SK-N-SH (cell line): Measurements from ENCODE around the gene MAP7D2. TPM values are rescaled to one million over a fixed set of nuclear protein-coding genes. Genes with fewer than 3 reads are reported as not detected.
"Not testable (repeated sequence)": the region's sequence is repeated elsewhere in the genome, so short reads cannot be mapped to it uniquely, and the experiment has no call there.

Experiments
- CTCF ChIA-PET: fragments of 300-600, 350-600 bp; formaldehyde crosslinking; extraction: SDS; loops from one replicate; lab custom pipeline; 2021; lab: Yijun Ruan, JAX
- POLR2A ChIA-PET: fragments of 350-600 bp; sonication (Branson Sonifier 250); formaldehyde crosslinking; extraction: SDS; loops from one replicate; lab custom pipeline; 2020; ENCODE audit warnings: antibody characterized with exemption, inconsistent platforms; lab: Yijun Ruan, JAX
- DNase-seq: peaks from one replicate; pipeline ENCODE4 v3.0.0; 2012
- H2AFZ ChIP-seq: fragments of 200-600 bp; sonication (generic); 2 replicates; pipeline ENCODE4 v1.8.1; 2016; ENCODE audit warnings: antibody characterized with exemption, mild to moderate bottlenecking, low read depth
- H3F3A ChIP-seq: fragments of 200-600 bp; sonication (generic); replicated peaks from 2 replicates; pipeline ENCODE3; 2016; ENCODE audit warnings: antibody characterized with exemption, mild to moderate bottlenecking; ENCODE audit not compliant: insufficient read depth
- H3K27ac ChIP-seq, 2 experiments: fragments of 200-500 bp in 1 of 2; fragments of 200-600 bp in 1 of 2; sonication (Bioruptor generic) in 1 of 2; sonication (generic), shearing (Covaris generic) in 1 of 2; 2 replicates each; pipeline versions ENCODE4 v1.5.1 to v1.6.1; 2014 to 2016; ENCODE audit warnings: low read depth in 2 of 2, inconsistent platforms in 1 of 2, low read length in 1 of 2, mild to moderate bottlenecking in 1 of 2, mixed read lengths in 1 of 2
- H3K27me3 ChIP-seq: fragments of 200-600 bp; sonication (generic), shearing (Covaris generic); 2 replicates; pipeline ENCODE4 v1.6.1; 2016; ENCODE audit warnings: mixed run types; ENCODE audit not compliant: insufficient read depth
- H3K36me3 ChIP-seq, 2 experiments: fragments of 200-500 bp in 1 of 2; fragments of 200-600 bp in 1 of 2; sonication (Bioruptor generic) in 1 of 2; sonication (generic) in 1 of 2; replicated peaks in 1 of 2; 2 replicates each; pipeline versions ENCODE3 to v1.5.1; 2014 to 2016; ENCODE audit warnings: low read length in 1 of 2, mild to moderate bottlenecking in 1 of 2; ENCODE audit not compliant: insufficient read depth in 2 of 2, control insufficient read depth in 1 of 2
- H3K4me1 ChIP-seq, 2 experiments: fragments of 200-500 bp in 1 of 2; fragments of 200-600 bp in 1 of 2; sonication (Bioruptor generic) in 1 of 2; sonication (generic), shearing (Covaris generic) in 1 of 2; 2 replicates each; pipeline versions ENCODE4 v1.5.1 to v1.6.1; 2014 to 2016; ENCODE audit warnings: low read depth in 1 of 2, low read length in 1 of 2, mixed run types in 1 of 2; ENCODE audit not compliant: insufficient read depth in 2 of 2, control insufficient read depth in 1 of 2
- H3K4me2 ChIP-seq: fragments of 200-600 bp; sonication (generic), shearing (Covaris generic); 2 replicates; pipeline ENCODE4 v1.6.1; 2017; ENCODE audit warnings: mixed run types
- H3K4me3 ChIP-seq, 2 experiments: fragments of 200-500 bp in 1 of 2; fragments of 200-600 bp in 1 of 2; sonication (Bioruptor generic) in 1 of 2; sonication (generic), shearing (Covaris generic) in 1 of 2; 2 replicates each; pipeline versions ENCODE4 v1.5.1 to v1.8.1; 2014 to 2016; ENCODE audit warnings: low read depth in 2 of 2, inconsistent platforms in 1 of 2, low read length in 1 of 2, mild to moderate bottlenecking in 1 of 2, mixed read lengths in 1 of 2, moderate library complexity in 1 of 2
- H3K79me2 ChIP-seq: fragments of 200-600 bp; sonication (generic); 2 replicates; pipeline ENCODE4 v1.8.1; 2017; ENCODE audit warnings: mild to moderate bottlenecking; ENCODE audit not compliant: insufficient read depth
- H3K9ac ChIP-seq: fragments of 200-600 bp; sonication (generic); 2 replicates; pipeline ENCODE4 v1.6.1; 2017; ENCODE audit warnings: mixed run types
- H3K9me2 ChIP-seq: fragments of 200-600 bp; sonication (generic); 2 replicates; pipeline ENCODE4 v1.6.1; 2017; ENCODE audit warnings: mixed run types
- H3K9me3 ChIP-seq: fragments of 200-600 bp; sonication (generic); 2 replicates; pipeline ENCODE4 v1.6.1; 2017; ENCODE audit warnings: mixed run types, mild to moderate bottlenecking, moderate library complexity
- H4K20me1 ChIP-seq: fragments of 200-600 bp; sonication (generic); 2 replicates; pipeline ENCODE4 v1.6.1; 2017; ENCODE audit warnings: mild to moderate bottlenecking, mixed run types; ENCODE audit not compliant: insufficient read depth
- CTCF ChIP-seq: fragments of 200-600 bp; sonication (generic); IDR thresholded peaks from 2 replicates; pipeline ENCODE4 v1.6.1; 2017; ENCODE audit warnings: antibody characterized with exemption, mild to moderate bottlenecking, moderate library complexity
- EP300 ChIP-seq, 2 experiments: IDR thresholded peaks; 2 replicates each; pipeline versions ENCODE4 v1.4.0 to v1.6.1; 2012; ENCODE audit warnings: borderline replicate concordance in 1 of 2, low read depth in 1 of 2, low read length in 1 of 2
- GATA2 ChIP-seq: sonication (generic); formaldehyde crosslinking; IDR thresholded peaks from 2 replicates; pipeline ENCODE4 v1.5.0; 2020; ENCODE audit warnings: mild to moderate bottlenecking, missing genetic modification reagents
- RAD21 ChIP-seq: IDR thresholded peaks from 2 replicates; pipeline ENCODE4 v1.6.1; 2012; ENCODE audit warnings: mild to moderate bottlenecking, low read length
- USF1 ChIP-seq: IDR thresholded peaks from 2 replicates; pipeline ENCODE4 v1.4.0; 2012; ENCODE audit warnings: low read depth, borderline replicate concordance
- ZBTB33 ChIP-seq: IDR thresholded peaks from 2 replicates; pipeline ENCODE4 v1.4.0; 2012; ENCODE audit warnings: low read depth, borderline replicate concordance
- WGBS: methylation state at CpG from one replicate; pipeline ENCODE4 v1.1.6; 2017; ENCODE audit warnings: low lambda C conversion rate; 5-methylcytosine and 5-hydroxymethylcytosine counted together
- polyA plus RNA-seq, 3 experiments: library from polyadenylated mRNA; depleted of rRNA; stranded (reverse); fragments of >200 nt; gene quantifications; 2 replicates each; pipeline ENCODE4 v1.2.3, GENCODE V29; 2012

MAP7D2 gene
- polyA plus RNA-seq, 1 of the 3 experiments (the other 2 are of a cell fraction) = 2.7 TPM

- Histone ChIP-seq H3K27ac (peak overlapping the region in 1 of 2 experiments; percentile 24; a peak in 1 of 4 replicates), H3K27me3 (no peaks in the 10 kb centered on the region), H3K4me3 (no peak overlapping the region), H3F3A (peaks cover 60% of the 10 kb centered on the region), H3K36me3 (peaks cover 69 to 73% of the 10 kb centered on the region in 2 experiments), H2AFZ (no peak overlapping the region), H3K4me1 (no peaks in the 10 kb centered on the region), H4K20me1 (peaks cover 13% of the 10 kb centered on the region; the same call in 1 of the 2 replicates), H3K9me3 (no peaks in the 10 kb centered on the region), H3K9ac (no peak overlapping the region), H3K79me2 (peaks cover 5% of the 10 kb centered on the region; the same call in 1 of the 2 replicates), H3K4me2 (no peak overlapping the region), H3K9me2 (no peaks in the 10 kb centered on the region)
- WGBS = 90% methylated on average over 4 of the region's 4 CpGs
- DNase-seq = no peak
- POLR2A ChIA-PET = no interaction called here
- CTCF ChIA-PET = interaction anchor here (1.1 kb wide), 1 partner anchor 29 kb away, joined by 4 read pairs; no protein-coding TSS in a partner anchor
- TF ChIP-seq GATA2 (CRISPR knock-in tag) (no peak), USF1 (no peak), ZBTB33 (no peak), EP300 (IDR thresholded peaks at IDR 0.05; ENCODE audit: borderline replicate concordance in 1 of 2, low read depth in 1 of 2, low read length in 1 of 2) (no peak)
These were observed 12.0 kb upstream of the MAP7D2 start for GRCh38 chrX:20128670-20129069.

- DNase-seq, H3K9me2 ChIP-seq, H3K9ac ChIP-seq, CTCF ChIA-PET, H3K79me2 ChIP-seq, H3K4me1 ChIP-seq, POLR2A ChIA-PET, H3K27ac ChIP-seq, H3K4me3 ChIP-seq, H3K27me3 ChIP-seq, H3K4me2 ChIP-seq, H3K9me3 ChIP-seq, H2AFZ ChIP-seq: not testable (repeated sequence)
- Histone ChIP-seq H3K36me3 (peaks cover 57 to 62% of the 10 kb centered on the region in 2 experiments), H3F3A (peaks cover 50% of the 10 kb centered on the region), H4K20me1 (peaks cover 13% of the 10 kb centered on the region; the same call in 1 of the 2 replicates)
- TF ChIP-seq RAD21 (peak; percentile 8; the same call in 1 of the 2 replicates), CTCF (0 out of 2 replicates have a peak, but pooled peaks have one; percentile 26)
- 4% methylated on average over 3 of the region's 3 CpGs for WGBS
These were observed 10.7 kb upstream of the MAP7D2 start for GRCh38 chrX:20127440-20127839.

- DNase-seq, H3K9ac ChIP-seq, H3K79me2 ChIP-seq, H3K9me2 ChIP-seq, H3K9me3 ChIP-seq, POLR2A ChIA-PET, H3K27ac ChIP-seq, H3K4me2 ChIP-seq, H2AFZ ChIP-seq, H3K4me3 ChIP-seq, H3K27me3 ChIP-seq, CTCF ChIA-PET, H3K4me1 ChIP-seq: not testable (repeated sequence)
- WGBS = 79% methylated on average over 1 of the region's 1 CpG
- Histone ChIP-seq H3K36me3 (peaks cover 51 to 55% of the 10 kb centered on the region in 2 experiments), H3F3A (peaks cover 48% of the 10 kb centered on the region), H4K20me1 (peaks cover 13% of the 10 kb centered on the region; the same call in 1 of the 2 replicates)
These were observed 10.1 kb upstream of the MAP7D2 start for GRCh38 chrX:20126833-20127232.
